Spleen (tissue), 7 donors: ENCODE results near the gene LRMDA.

ENCODE experiments used
- POLR2A ChIP-seq, 3 donors: fragments of 450-650 bp; IDR thresholded peaks; one replicate each; pipeline ENCODE4 v1.5.1; 2017; ENCODE audit warnings: antibody characterized with exemption in 3 of 3, mild to moderate bottlenecking in 1 of 3
- POLR2AphosphoS5 ChIP-seq, 3 donors: sonication (generic); formaldehyde crosslinking; IDR thresholded peaks; one replicate each; pipeline ENCODE4 v1.5.1; 2017; ENCODE audit warnings: antibody characterized with exemption in 3 of 3
- TF ChIP-seq, protein P1 (sequence below), 11 experiments: fragments of 200-600 bp in 7 of 11; fragments of 450-650 bp in 4 of 11; sonication (generic) in 4 of 11; IDR thresholded peaks in 8 of 11; conservative IDR thresholded peaks in 3 of 11; 1 replicate in 7 of 11; 2 replicates in 4 of 11; pipeline versions ENCODE4 v1.4.0 to v1.8.0; 2016 to 2021; ENCODE audit warnings: antibody characterized with exemption in 11 of 11, inconsistent platforms in 4 of 11, mild to moderate bottlenecking in 1 of 11
- donor health status: DM: no; HTN: no; CAD: no; lungs with moderate emphysema.
- donor health status: DM: no; HTN: no; CAD: no.
- donor health status: DM: no; HTN: no; CAD: no.

DNA sequence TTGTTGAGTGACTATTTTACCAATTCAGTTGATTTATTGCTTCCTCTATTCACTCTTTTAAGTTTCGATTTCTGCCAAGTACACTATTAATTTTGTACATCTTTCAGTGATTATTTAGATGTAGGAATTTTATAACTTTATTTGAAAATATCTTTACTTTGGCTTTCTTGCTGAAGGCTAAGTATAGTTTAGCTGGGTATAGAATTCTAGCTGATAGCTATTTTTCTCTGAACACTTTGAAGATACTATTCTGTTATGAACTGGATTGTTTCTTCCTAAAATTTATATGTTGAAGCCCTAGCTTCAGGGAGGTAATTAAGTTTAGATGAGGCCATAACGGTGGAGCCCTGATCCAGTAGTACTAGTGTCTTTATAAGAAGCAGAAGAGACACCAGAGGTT lies 141.1 kb downstream of the LRMDA start:
- TF ChIP-seq POLR2A (IDR thresholded peaks at IDR 0.05) (no peak), POLR2AphosphoS5 (IDR thresholded peaks at IDR 0.05) (no peak)
- TF ChIP-seq, protein P1, sequence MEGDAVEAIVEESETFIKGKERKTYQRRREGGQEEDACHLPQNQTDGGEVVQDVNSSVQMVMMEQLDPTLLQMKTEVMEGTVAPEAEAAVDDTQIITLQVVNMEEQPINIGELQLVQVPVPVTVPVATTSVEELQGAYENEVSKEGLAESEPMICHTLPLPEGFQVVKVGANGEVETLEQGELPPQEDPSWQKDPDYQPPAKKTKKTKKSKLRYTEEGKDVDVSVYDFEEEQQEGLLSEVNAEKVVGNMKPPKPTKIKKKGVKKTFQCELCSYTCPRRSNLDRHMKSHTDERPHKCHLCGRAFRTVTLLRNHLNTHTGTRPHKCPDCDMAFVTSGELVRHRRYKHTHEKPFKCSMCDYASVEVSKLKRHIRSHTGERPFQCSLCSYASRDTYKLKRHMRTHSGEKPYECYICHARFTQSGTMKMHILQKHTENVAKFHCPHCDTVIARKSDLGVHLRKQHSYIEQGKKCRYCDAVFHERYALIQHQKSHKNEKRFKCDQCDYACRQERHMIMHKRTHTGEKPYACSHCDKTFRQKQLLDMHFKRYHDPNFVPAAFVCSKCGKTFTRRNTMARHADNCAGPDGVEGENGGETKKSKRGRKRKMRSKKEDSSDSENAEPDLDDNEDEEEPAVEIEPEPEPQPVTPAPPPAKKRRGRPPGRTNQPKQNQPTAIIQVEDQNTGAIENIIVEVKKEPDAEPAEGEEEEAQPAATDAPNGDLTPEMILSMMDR (IDR thresholded peaks at IDR 0.05 in 8 of 11, conservative IDR thresholded peaks at IDR 0.05 in 3 of 11): no peak
